CD14-positive monocyte (primary cell): Measurements from ENCODE around the gene SMYD3. TPM values are rescaled to one million over a fixed set of nuclear protein-coding genes. Genes with fewer than 3 reads are reported as not detected.
A peak's percentile ranks its signal among the peaks of the same experiment; 100 is the strongest.

Source experiments
- DNase-seq, 3 donors: peaks; one replicate each; pipeline ENCODE4 v3.0.0-alpha.2; 2011 to 2022
- H2AFZ ChIP-seq: 2 replicates; pipeline ENCODE4 v1.6.0; 2012; ENCODE audit warnings: mild to moderate bottlenecking, low read depth, low read length, inconsistent platforms; ENCODE audit not compliant: insufficient read depth, poor library complexity, severe bottlenecking
- H3K27ac ChIP-seq, 2 donors: 1 replicate in 1 of 2; 2 replicates in 1 of 2; pipeline ENCODE4 v1.5.1; 2012 to 2013; ENCODE audit warnings: low read length in 2 of 2, control low read depth in 1 of 2, inconsistent platforms in 1 of 2, low read depth in 1 of 2, mild to moderate bottlenecking in 1 of 2
- H3K27me3 ChIP-seq, 2 donors: one replicate each; pipeline versions ENCODE4 v1.6.0 to v1.6.1; 2011 to 2013; ENCODE audit warnings: low read length in 2 of 2; ENCODE audit not compliant: control insufficient read depth in 2 of 2, insufficient read depth in 2 of 2
- H3K36me3 ChIP-seq, 2 donors: replicated peaks in 1 of 2; 1 replicate in 1 of 2; 2 replicates in 1 of 2; pipeline versions ENCODE4 v1.5.1 to v1.6.1; 2012 to 2013; ENCODE audit warnings: low read length in 2 of 2, control low read depth in 1 of 2, inconsistent platforms in 1 of 2, mild to moderate bottlenecking in 1 of 2; ENCODE audit not compliant: insufficient read depth in 2 of 2, control insufficient read depth in 1 of 2
- H3K4me1 ChIP-seq, 2 donors: 1 replicate in 1 of 2; 2 replicates in 1 of 2; pipeline versions ENCODE4 v1.5.1 to v1.6.1; 2012 to 2013; ENCODE audit warnings: low read length in 2 of 2, control low read depth in 1 of 2, inconsistent platforms in 1 of 2, mild to moderate bottlenecking in 1 of 2, moderate library complexity in 1 of 2; ENCODE audit not compliant: insufficient read depth in 2 of 2, control insufficient read depth in 1 of 2
- H3K4me2 ChIP-seq: replicated peaks from 2 replicates; pipeline ENCODE3; 2012; ENCODE audit warnings: low read length, moderate library complexity, mild to moderate bottlenecking; ENCODE audit not compliant: poor library complexity, severe bottlenecking; ENCODE audit errors: extremely low read depth
- H3K4me3 ChIP-seq, 3 experiments: fragments of 200-600 bp in 1 of 3; sonication (generic) in 1 of 3; replicated peaks in 1 of 3; 1 replicate in 2 of 3; 2 replicates in 1 of 3; pipeline ENCODE4 v1.5.1; 2011 to 2013; ENCODE audit warnings: low read length in 3 of 3, mild to moderate bottlenecking in 3 of 3, control low read depth in 2 of 3, low read depth in 2 of 3, inconsistent platforms in 1 of 3, moderate library complexity in 1 of 3
- H3K79me2 ChIP-seq: 2 replicates; pipeline ENCODE4 v1.6.0; 2012; ENCODE audit warnings: mild to moderate bottlenecking, control low read depth, inconsistent platforms, low read length, moderate library complexity; ENCODE audit not compliant: insufficient read depth
- H3K9ac ChIP-seq: 2 replicates; pipeline ENCODE4 v1.6.0; 2017; ENCODE audit warnings: low read length, mild to moderate bottlenecking; ENCODE audit not compliant: insufficient read depth, poor library complexity, severe bottlenecking
- H3K9me3 ChIP-seq, 2 donors: replicated peaks in 1 of 2; 1 replicate in 1 of 2; 2 replicates in 1 of 2; pipeline versions ENCODE4 v1.5.1 to v1.6.1; 2012 to 2013; ENCODE audit warnings: low read length in 2 of 2, control low read depth in 1 of 2; ENCODE audit not compliant: control insufficient read depth in 1 of 2, insufficient read depth in 1 of 2
- H4K20me1 ChIP-seq: 2 replicates; pipeline ENCODE4 v1.6.0; 2012; ENCODE audit warnings: mild to moderate bottlenecking, low read length, control low read depth, moderate library complexity; ENCODE audit not compliant: insufficient read depth
- H3K27ac Mint-ChIP-seq, 7 donors: one replicate each; pipeline ENCODE4 v1.8.0; 2020; ENCODE audit warnings: mild to moderate bottlenecking in 7 of 7, mixed read lengths in 7 of 7, moderate library complexity in 6 of 7, inconsistent platforms in 2 of 7
- H3K27me3 Mint-ChIP-seq, 3 donors: one replicate each; pipeline ENCODE4 v1.8.0; 2021 to 2022; ENCODE audit warnings: low read depth in 3 of 3, mild to moderate bottlenecking in 3 of 3, mixed read lengths in 3 of 3, moderate library complexity in 3 of 3, inconsistent platforms in 1 of 3
- H3K36me3 Mint-ChIP-seq, 2 donors: one replicate each; pipeline ENCODE4 v1.8.0; 2020; ENCODE audit warnings: mixed read lengths in 2 of 2, inconsistent platforms in 1 of 2, mild to moderate bottlenecking in 1 of 2
- H3K4me1 Mint-ChIP-seq: one replicate; pipeline ENCODE4 v1.8.0; 2020; ENCODE audit warnings: mild to moderate bottlenecking, mixed read lengths
- H3K4me3 Mint-ChIP-seq, 2 donors: one replicate each; pipeline ENCODE4 v1.8.0; 2020; ENCODE audit warnings: mild to moderate bottlenecking in 2 of 2, mixed read lengths in 2 of 2, moderate library complexity in 1 of 2
- H3K9me3 Mint-ChIP-seq, 7 donors: one replicate each; pipeline ENCODE4 v1.8.0; 2020 to 2022; ENCODE audit warnings: mixed read lengths in 7 of 7, mild to moderate bottlenecking in 6 of 7, moderate library complexity in 6 of 7, inconsistent platforms in 2 of 7
- CTCF ChIP-seq: fragments of 200-600 bp; IDR thresholded peaks from one replicate; pipeline ENCODE4 v1.8.0; 2022; ENCODE audit warnings: antibody characterized with exemption, mild to moderate bottlenecking
- WGBS: methylation state at CpG from one replicate; pipeline ENCODE4 v1.1.5; 2013; ENCODE audit warnings: missing lambda C conversion rate; ENCODE audit not compliant: insufficient coverage; 5-methylcytosine and 5-hydroxymethylcytosine counted together
- intact Hi-C, 2 donors: fragments of 100-400 bp; cut with micrococcal nuclease; formaldehyde crosslinking; loops; one replicate each; pipeline versions ENCODE4 v1.15.0 to v1.15.1; 2023
- polyA plus RNA-seq, 3 donors: library from polyadenylated mRNA; depleted of rRNA in 1 of 3; unstranded in 2 of 3; stranded (reverse) in 1 of 3; fragments of 300-500 nt in 2 of 3; fragments of >200 nt in 1 of 3; fragmentation: Illumina TruSeq in 2 of 3; gene quantifications; 1 replicate in 2 of 3; 2 replicates in 1 of 3; pipeline ENCODE4 v1.2.3, GENCODE V29; 2012 to 2021

The SMYD3 gene
- polyA plus RNA-seq, 3 donors: 2.7 to 8.4 (median 4.0) TPM

GRCh38 chr1:246213502-246213901 lies 293.6 kb downstream of the SMYD3 start:
- Histone ChIP-seq H3K4me2 (no peak overlapping the region), H3K27ac (no peak overlapping the region), H3K4me3 (no peak overlapping the region), H3K4me1 (peaks cover 27 to 50% of the 10 kb centered on the region in 2 donors), H3K9me3 (no peaks in the 10 kb centered on the region), H3K36me3 (no peaks in the 10 kb centered on the region), H3K9ac (no peak overlapping the region), H2AFZ (no peak overlapping the region), H3K79me2 (no peaks in the 10 kb centered on the region), H4K20me1 (no peaks in the 10 kb centered on the region), H3K27me3 (no peaks in the 10 kb centered on the region)
- DNase-seq: no peak
- Mint-ChIP-seq H3K27me3 (no peaks in the 10 kb centered on the region), H3K4me3 (no peak overlapping the region), H3K9me3 (peaks cover 0 to 8% (median 2%) of the 10 kb centered on the region in 7 donors), H3K4me1 (peaks cover 35% of the 10 kb centered on the region), H3K27ac (peak overlapping the region in 2 of 7 donors; percentile 28 to 96), H3K36me3 (peaks cover 0 to 7% of the 10 kb centered on the region in 2 donors)
- no peak for TF ChIP-seq CTCF
- WGBS: 100% methylated on average over 3 of the region's 3 CpGs
- intact Hi-C loops: loop anchor here in 1 of 2 donors (10.0 kb wide), 1 partner anchor 539 kb away; no protein-coding TSS in a partner anchor

- WGBS: no CpG with 5 or more reads among the region's 3 CpGs
- H3K4me1 ChIP-seq: peaks cover 27 to 46% of the 10 kb centered on the region in 2 donors
Observed at GRCh38 chr1:246213036-246213435, 294.0 kb downstream of the SMYD3 start.

More at GRCh38 chr1:246213036-246213435, 294.0 kb downstream of the SMYD3 start:
- TF ChIP-seq CTCF: no peak
- Histone ChIP-seq H4K20me1 (no peaks in the 10 kb centered on the region), H3K4me3 (no peak overlapping the region), H3K27ac (no peak overlapping the region), H3K27me3 (no peaks in the 10 kb centered on the region), H3K9ac (no peak overlapping the region), H3K36me3 (no peaks in the 10 kb centered on the region), H3K9me3 (no peaks in the 10 kb centered on the region), H2AFZ (no peak overlapping the region), H3K79me2 (no peaks in the 10 kb centered on the region), H3K4me2 (no peak overlapping the region)
- no peak for DNase-seq
- H3K27me3 Mint-ChIP-seq: no peaks in the 10 kb centered on the region
- H3K9me3 Mint-ChIP-seq: peaks cover 0 to 8% (median under 1%) of the 10 kb centered on the region in 7 donors
- peak overlapping the region in 1 of 7 donors; percentile 28 for H3K27ac Mint-ChIP-seq
- intact Hi-C loops: loop anchor here in 1 of 2 donors (10.0 kb wide), 1 partner anchor 538 kb away; no protein-coding TSS in a partner anchor
- H3K4me3 Mint-ChIP-seq: no peak overlapping the region
- H3K36me3 Mint-ChIP-seq: peaks cover 0 to 5% of the 10 kb centered on the region in 2 donors
- H3K4me1 Mint-ChIP-seq: peaks cover 34% of the 10 kb centered on the region
